DOHH2 (cell line): Measurements from ENCODE around the gene CALML3.

Experiments
- EZH2phosphoT487 ChIP-seq: fragments of 200-600 bp; sonication (generic); IDR thresholded peaks from 2 replicates; pipeline ENCODE4 v1.6.1; 2017; ENCODE audit warnings: borderline replicate concordance, mild to moderate bottlenecking, antibody characterized with exemption, low read length, moderate library complexity, mixed read lengths
- TF ChIP-seq, protein P1 (sequence below): fragments of 200-600 bp; sonication (generic); IDR thresholded peaks from one replicate; pipeline ENCODE4 v1.5.1; 2014; ENCODE audit warnings: antibody characterized with exemption, mild to moderate bottlenecking, low read depth, low read length; ENCODE audit not compliant: poor library complexity, severe bottlenecking

- no peak for TF ChIP-seq EZH2phosphoT487
- TF ChIP-seq, protein P1, sequence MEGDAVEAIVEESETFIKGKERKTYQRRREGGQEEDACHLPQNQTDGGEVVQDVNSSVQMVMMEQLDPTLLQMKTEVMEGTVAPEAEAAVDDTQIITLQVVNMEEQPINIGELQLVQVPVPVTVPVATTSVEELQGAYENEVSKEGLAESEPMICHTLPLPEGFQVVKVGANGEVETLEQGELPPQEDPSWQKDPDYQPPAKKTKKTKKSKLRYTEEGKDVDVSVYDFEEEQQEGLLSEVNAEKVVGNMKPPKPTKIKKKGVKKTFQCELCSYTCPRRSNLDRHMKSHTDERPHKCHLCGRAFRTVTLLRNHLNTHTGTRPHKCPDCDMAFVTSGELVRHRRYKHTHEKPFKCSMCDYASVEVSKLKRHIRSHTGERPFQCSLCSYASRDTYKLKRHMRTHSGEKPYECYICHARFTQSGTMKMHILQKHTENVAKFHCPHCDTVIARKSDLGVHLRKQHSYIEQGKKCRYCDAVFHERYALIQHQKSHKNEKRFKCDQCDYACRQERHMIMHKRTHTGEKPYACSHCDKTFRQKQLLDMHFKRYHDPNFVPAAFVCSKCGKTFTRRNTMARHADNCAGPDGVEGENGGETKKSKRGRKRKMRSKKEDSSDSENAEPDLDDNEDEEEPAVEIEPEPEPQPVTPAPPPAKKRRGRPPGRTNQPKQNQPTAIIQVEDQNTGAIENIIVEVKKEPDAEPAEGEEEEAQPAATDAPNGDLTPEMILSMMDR: no peak
Measured at GRCh38 chr10:5515948-5516761, 8.6 kb upstream of the CALML3 start.
